ENCODE data around the gene TMEM19. TPM values are rescaled to one million over a fixed set of nuclear protein-coding genes. Genes with fewer than 3 reads are reported as not detected.

TMEM19 gene
- total RNA-seq, 1 experiment from 2014 or later, result 56.3 TPM

GRCh38 chr12:71727958-71728357, 42.1 kb downstream of the TMEM19 start:
- Histone ChIP-seq H3K36me3 (ENCODE audit: insufficient read depth, low read length, poor library complexity, severe bottlenecking) (no peaks in the 10 kb centered on the region), H3K4me3 (ENCODE audit: low read depth, low read length, poor library complexity, severe bottlenecking) (no peak overlapping the region), H3K4me1 (ENCODE audit: insufficient read depth, low read length, poor library complexity, severe bottlenecking) (no peaks in the 10 kb centered on the region), H3K27me3 (replicated peaks; ENCODE audit: insufficient read depth, low read depth, low read length, poor library complexity) (no peaks in the 10 kb centered on the region), H3K9me3 (ENCODE audit: low read depth, low read length, poor library complexity, severe bottlenecking) (no peaks in the 10 kb centered on the region), H3K27ac (ENCODE audit: low read depth, low read length, poor library complexity, severe bottlenecking) (no peak overlapping the region)
- BruUV-seq (replicated peaks), result no TSS peak
- intact Hi-C loops (cut with micrococcal nuclease; ENCODE audit: unreplicated experiment), result no loop called here
- no peak for DNase-seq (ENCODE audit: low spot score)
- ChIA-PET CTCF (no interaction called here), POLR2A (ENCODE audit: low non-redundant PET) (no interaction called here)
- no peak for TF ChIP-seq EZH2 (IDR thresholded peaks at IDR 0.05; ENCODE audit: borderline replicate concordance, low read depth, low read length, poor library complexity, severe bottlenecking)

- intact Hi-C loops (cut with micrococcal nuclease; ENCODE audit: unreplicated experiment), result no loop called here
- no peak for DNase-seq (ENCODE audit: low spot score)
- BruUV-seq (replicated peaks), result no TSS peak
These were observed 45.1 kb downstream of the TMEM19 start for GRCh38 chr12:71730936-71731335.

GRCh38 chr12:71731439-71732356, 45.8 kb downstream of the TMEM19 start:
- peak; percentile 34; the same call in 1 of the 2 replicates for TF ChIP-seq CTCF (conservative IDR thresholded peaks at IDR 0.05; ENCODE audit: low read depth, low read length)
- TF ChIP-seq EZH2 (IDR thresholded peaks at IDR 0.05; ENCODE audit: borderline replicate concordance, low read depth, low read length, poor library complexity, severe bottlenecking), result no peak
- Histone ChIP-seq H3K27me3 (replicated peaks; ENCODE audit: insufficient read depth, low read depth, low read length, poor library complexity) (no peaks in the 10 kb centered on the region), H3K4me3 (ENCODE audit: low read depth, low read length, poor library complexity, severe bottlenecking) (no peak overlapping the region), H3K4me1 (ENCODE audit: insufficient read depth, low read length, poor library complexity, severe bottlenecking) (no peaks in the 10 kb centered on the region), H3K9me3 (ENCODE audit: low read depth, low read length, poor library complexity, severe bottlenecking) (no peaks in the 10 kb centered on the region), H3K36me3 (ENCODE audit: insufficient read depth, low read length, poor library complexity, severe bottlenecking) (no peaks in the 10 kb centered on the region), H3K27ac (ENCODE audit: low read depth, low read length, poor library complexity, severe bottlenecking) (no peak overlapping the region)
- BruUV-seq (replicated peaks), result no TSS peak
- CTCF ChIA-PET, result interaction anchor here (0.6 to 1.0 kb wide), 2 partner anchors 15 to 59 kb away, joined by 3 read pairs; no protein-coding TSS in a partner anchor
- peak; percentile 23 for DNase-seq (ENCODE audit: low spot score)
- intact Hi-C loops (cut with micrococcal nuclease; ENCODE audit: unreplicated experiment), result no loop called here
- POLR2A ChIA-PET (ENCODE audit: low non-redundant PET), result interaction anchor here (0.6 kb wide), 1 partner anchor 969 kb away, joined by 5 read pairs; no protein-coding TSS in a partner anchor

More at GRCh38 chr12:71730936-71731335, 45.1 kb downstream of the TMEM19 start:
- Histone ChIP-seq H3K4me3 (ENCODE audit: low read depth, low read length, poor library complexity, severe bottlenecking) (no peak overlapping the region), H3K27me3 (replicated peaks; ENCODE audit: insufficient read depth, low read depth, low read length, poor library complexity) (no peaks in the 10 kb centered on the region), H3K27ac (ENCODE audit: low read depth, low read length, poor library complexity, severe bottlenecking) (no peak overlapping the region), H3K4me1 (ENCODE audit: insufficient read depth, low read length, poor library complexity, severe bottlenecking) (no peaks in the 10 kb centered on the region), H3K36me3 (ENCODE audit: insufficient read depth, low read length, poor library complexity, severe bottlenecking) (no peaks in the 10 kb centered on the region), H3K9me3 (ENCODE audit: low read depth, low read length, poor library complexity, severe bottlenecking) (no peaks in the 10 kb centered on the region)
- TF ChIP-seq CTCF (conservative IDR thresholded peaks at IDR 0.05; ENCODE audit: low read depth, low read length) (no peak), EZH2 (IDR thresholded peaks at IDR 0.05; ENCODE audit: borderline replicate concordance, low read depth, low read length, poor library complexity, severe bottlenecking) (no peak)
- POLR2A ChIA-PET (ENCODE audit: low non-redundant PET), result no interaction called here
- CTCF ChIA-PET, result no interaction called here
